Activated CD8-positive, alpha-beta memory T cell treated with anti-CD3 and anti-CD28 coated beads, Interleukin-2, amount 50 U/mL, for 1 hour (primary cell): ENCODE results near the gene DHRS12.

Experiments
- DNase-seq: peaks from one replicate; pipeline ENCODE4 v3.0.0-alpha.2; 2020; ENCODE audit errors: extremely low read depth

Gene DHRS12

DNA sequence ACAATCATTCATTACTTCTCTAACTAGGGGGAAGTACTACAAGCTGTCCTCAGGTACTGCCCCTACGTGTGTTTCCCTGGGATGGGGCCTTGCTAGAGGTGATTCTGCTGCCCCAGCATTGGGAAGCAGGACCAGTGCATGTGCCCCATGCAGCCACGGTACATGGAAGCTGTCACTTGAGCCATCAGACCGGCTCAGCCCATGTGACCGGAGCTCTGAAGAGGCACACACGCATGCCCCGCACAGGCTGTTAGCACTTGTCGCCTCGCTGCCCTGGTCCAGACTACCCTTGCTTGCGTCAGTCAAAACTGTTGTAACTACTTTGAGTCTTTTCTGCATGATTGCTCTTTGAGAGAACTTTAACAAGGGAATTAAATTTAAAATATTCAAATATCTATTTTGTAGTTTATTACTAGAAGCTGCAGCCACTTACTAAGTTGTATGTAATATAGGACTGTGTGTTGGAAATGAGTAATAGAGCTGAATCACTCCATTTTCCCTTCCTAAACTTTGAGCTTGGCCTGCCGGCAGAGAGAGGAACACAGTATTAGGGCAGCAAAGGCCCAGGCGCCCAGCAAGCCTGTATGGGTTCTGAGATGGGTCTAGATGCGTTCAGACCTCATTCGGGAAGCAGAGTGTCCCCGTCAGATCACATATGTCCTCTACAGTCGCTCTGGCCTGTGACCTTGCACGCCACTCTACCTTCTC is 42.2 kb downstream of the DHRS12 start:
- DNase-seq = no peak

DNA sequence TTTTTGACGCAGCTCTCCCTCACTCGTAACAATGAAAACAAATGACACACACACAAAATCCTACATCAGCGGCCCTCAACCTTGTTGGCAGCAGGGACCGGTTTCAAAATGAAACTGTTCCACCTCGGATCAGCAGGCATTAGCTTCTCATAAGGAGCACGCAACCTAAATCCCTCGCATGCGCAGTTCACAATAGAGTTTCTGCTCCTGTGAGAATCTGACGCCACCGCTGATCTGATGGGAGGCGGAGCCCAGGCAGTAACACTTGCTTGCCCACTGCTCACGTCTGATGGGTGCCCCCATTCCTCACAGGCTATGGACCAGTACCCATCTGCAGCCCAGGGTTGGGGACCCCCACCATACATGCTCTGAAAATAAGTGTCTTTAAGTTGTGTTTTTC is 43.4 kb downstream of the DHRS12 start:
- no peak for DNase-seq

GRCh38 chr13:51759240-51759639 is 44.7 kb downstream of the DHRS12 start:
- DNase-seq = no peak

DNA sequence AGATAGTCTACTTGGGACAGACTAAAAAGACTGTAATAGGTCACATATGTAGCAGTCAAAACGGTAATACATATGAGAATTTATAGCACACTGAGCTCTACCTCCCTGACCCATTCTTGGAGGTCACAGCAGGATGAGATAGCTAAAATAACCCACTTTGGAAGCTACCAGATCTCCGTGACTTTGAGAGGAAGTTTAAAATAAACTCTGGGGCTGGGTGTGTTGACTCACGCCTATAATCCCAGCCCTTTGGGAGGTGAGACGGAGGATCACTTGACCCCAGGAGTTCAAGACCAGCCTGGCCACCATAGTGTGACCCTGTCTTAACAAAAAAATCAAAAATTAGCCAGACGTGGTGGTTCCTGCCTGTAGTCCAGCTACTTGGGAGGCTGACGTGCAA is 45.3 kb downstream of the DHRS12 start:
- no peak for DNase-seq

- DNase-seq = no peak
These were observed 47.3 kb downstream of the DHRS12 start for GRCh38 chr13:51756651-51757050.

DNA sequence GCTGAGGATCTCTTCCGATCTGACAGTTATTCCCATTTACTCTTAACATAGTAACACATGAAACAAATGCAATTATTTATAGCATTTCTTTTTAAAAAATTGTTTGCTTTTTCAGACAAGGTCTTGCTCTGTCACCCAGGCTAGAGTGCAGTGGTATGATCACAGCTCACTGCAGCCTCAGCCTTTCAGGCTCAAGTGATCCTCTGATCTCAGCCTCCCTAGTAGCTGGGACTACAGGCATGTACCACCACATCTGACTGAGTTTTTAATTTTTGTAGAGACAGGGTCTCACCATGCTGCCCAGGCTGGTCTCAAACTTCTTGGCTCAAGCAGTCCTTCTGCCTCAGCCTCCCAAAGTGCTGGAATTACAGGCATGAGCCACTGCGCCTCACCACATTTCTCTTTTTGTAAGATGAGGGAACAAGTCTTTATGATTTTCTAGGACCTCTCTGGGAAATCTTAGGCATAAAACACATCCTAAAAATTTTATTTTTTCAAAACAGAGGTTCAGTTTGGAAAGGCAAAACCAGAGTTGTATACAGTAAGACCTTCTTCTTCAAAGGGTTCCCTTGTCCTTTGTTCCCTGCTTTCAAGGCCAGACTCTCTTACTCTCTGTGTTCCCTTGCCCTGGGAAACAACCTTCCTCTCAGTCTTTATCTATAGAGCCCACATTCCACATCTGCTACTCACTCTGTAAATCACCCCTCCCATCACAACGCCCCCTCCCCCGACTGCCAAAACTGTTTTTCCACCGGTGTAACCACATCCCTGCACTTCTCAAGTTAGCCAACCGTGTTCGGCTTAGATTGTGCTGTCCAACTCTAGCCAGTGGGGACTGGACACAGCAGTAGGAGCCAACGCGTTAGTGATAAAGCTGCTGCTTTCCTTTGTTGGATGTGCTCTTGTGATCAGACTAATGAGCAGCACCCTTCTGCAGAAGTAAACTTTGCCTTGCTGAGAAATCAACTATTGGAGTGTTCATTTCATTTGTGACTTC is 56.2 kb downstream of the DHRS12 start:
- DNase-seq = no peak

DNA sequence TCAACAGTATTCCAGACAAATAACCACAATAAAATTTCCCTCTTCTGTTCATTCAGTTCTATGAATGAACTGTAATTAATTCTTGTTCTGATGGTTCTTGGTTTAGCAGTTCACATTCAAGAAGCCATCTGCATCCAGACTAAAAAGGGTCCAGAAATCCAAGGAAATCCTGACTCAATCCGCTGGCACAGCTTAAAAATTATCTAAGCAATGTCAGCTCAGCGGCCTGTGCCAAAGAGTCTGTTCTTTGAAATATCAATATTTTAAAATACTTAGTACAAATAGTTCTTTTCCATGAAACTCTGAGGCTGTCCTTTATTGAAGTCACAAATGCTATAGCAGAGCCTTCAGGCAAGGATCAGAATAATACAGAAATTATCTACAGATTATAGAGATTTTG is 57.2 kb downstream of the DHRS12 start:
- DNase-seq = no peak

GRCh38 chr13:51745243-51745642 is 58.7 kb downstream of the DHRS12 start:
- DNase-seq = no peak

- DNase-seq = no peak
These were observed 61.4 kb downstream of the DHRS12 start for GRCh38 chr13:51742611-51743010.

DNA sequence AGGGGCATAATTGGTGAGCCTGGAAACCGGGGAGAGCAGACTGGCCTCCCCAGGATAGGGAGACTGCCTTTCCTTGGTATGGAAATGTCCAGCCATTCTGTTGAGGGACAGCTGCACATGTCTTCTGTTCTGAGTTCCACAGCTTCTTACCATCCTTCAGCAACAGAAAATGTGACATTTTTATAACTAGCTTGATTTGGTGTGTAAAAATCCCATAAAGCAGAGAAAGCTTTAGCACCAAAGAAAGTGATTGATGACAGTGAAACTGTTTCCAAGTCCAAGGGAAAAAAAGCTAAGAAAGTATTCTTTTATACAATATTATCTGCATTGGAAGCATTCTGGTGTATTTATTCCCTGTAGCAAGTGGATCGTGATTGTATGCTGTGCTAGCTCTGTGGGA is 61.9 kb downstream of the DHRS12 start:
- DNase-seq = no peak

GRCh38 chr13:51740698-51741097 is 63.3 kb downstream of the DHRS12 start:
- DNase-seq = no peak

DNA sequence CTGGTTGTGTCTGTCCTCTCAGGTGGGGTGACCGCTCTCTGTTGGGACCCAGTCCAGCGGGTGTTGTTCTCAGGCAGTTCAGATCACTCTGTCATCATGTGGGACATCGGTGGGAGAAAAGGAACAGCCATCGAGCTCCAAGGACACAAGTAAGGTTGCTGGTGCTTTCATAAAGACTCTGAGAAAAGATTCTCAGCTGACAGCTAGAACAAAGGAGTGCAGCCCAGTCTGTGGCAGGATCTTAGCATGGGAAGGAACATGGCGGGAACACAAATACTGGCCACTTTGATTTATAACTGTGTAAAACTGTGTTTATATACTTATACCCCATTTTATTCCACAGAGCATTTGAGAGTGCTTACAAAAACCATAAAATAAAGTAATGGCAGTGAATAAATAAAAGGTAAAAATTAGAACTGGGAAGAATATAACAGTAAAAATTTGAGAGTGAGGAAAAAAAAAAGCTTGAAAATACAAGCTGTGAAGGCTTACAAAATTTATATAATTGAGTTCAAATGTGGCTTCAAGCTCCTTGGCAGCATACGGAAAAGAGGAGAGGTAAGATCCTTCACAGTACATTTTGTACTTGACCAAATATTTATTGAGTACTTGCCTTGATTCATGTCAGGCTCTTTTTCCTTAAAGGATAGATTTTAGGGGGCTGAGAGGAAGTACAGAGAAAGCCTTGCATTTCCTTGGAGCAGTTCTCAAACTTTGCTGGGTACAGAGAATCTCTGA is 64.8 kb downstream of the DHRS12 start:
- DNase-seq = no peak

DNA sequence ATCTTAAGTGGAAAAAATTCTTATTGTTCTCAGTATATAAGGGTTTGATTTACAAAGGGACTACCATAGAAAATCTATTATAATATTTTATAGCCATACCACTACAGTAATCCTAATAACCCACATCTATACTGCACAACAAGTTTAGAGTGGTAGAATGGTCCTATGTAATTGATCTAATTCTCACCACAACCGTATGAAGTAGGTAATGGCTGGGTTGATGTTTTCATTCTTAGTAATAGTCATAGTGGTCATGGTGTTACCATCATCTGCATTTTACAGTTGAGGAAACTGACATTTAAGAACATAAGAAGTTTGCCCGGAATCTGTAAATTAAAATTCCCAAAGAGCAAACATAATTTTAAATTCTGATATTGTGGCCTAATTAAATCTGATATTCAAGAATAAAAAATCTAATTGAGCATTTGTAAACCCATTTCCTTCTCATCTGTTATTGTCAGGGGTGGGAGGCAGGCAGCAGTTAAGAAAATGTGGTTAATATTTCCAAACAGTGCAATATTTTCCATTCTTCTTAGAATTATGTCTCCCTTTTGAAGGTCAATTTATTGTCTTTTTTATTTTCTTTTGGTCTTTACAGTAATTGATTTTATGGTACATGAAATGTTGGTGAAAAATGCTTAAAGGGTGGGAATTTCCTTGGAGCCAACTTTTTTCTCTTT is 65.6 kb downstream of the DHRS12 start:
- no peak for DNase-seq

DNA sequence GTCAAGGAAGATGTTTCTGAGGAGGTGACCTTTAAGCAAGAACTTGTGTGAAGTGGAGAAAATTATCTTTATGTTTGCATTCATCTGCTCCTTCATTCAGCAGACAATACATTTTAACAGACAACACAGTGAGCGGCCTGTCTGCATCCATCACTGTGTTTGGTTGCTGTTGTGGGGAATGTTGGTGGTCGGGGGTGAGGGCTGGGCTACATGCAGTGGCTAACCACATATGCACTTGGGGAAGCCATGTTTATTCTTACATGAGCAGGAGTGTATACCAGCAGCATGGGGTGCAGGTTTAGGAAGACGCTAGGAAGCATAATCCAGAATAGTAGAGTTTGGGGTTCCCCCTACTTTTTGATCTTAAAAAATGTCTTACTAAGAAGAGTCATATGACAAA is 66.4 kb downstream of the DHRS12 start:
- no peak for DNase-seq

- no peak for DNase-seq
These were observed 69.2 kb downstream of the DHRS12 start for GRCh38 chr13:51734786-51735185.

- DNase-seq = no peak
These were observed 70.3 kb downstream of the DHRS12 start for GRCh38 chr13:51733374-51734298.

GRCh38 chr13:51731759-51732158 is 72.2 kb downstream of the DHRS12 start:
- DNase-seq = no peak

GRCh38 chr13:51730927-51731326 is 73.0 kb downstream of the DHRS12 start:
- DNase-seq = no peak

DNA sequence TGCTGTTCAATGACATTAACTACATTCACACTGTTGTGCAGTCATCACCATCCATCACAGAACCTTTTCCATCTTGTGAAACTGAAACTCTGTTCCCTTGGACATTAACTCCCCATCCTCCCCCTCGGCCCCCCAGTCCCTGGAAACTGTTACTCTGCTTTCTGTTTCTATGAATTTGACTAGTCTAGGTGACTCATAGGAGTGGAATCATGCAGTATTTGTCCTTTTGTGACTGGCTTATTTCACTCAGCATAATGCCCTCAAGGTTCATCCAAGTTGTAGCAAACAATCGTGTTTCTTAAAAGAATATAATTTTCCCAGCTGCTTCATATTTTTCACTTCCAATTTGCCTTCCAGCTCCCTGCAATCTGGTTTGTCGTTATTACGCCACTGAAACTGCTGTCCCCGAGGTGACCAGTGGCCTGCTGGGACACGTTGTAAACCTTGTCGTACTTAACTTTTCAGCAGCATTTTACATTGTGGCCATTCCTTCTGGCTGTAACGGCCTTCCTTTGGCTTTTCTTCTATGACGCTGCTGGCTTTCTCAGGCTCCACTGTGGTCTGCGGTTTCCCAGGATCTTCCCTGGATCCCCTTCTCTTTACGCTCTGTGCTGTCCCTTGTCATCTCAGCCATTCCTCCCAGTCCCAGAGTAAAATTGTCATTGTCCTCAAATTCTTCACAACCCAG is 74.0 kb downstream of the DHRS12 start:
- DNase-seq = no peak

DNA sequence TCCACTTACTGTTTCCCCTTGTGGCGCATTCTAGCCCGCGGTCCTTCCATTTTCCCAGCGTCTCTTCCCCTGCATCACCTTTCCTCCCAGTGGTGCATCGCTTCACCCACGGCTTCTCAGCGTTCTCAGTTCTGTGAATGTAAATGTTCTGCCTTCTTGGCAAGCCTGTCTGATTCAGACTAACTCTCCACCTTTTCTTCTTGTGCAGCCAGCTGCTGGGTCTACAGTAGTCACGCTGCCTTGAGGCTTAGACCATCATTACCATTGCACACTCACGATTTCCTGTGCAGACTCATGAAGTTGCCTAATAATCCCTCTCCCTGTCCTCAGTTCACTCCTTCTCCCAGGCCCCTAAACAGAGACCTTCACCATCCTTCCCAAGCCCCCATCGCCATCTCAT is 75.0 kb downstream of the DHRS12 start:
- DNase-seq = no peak
